GM12873 (cell line): Measurements from ENCODE around the gene UNC5A.

Source experiments
- TF ChIP-seq, protein P1 (sequence below): IDR thresholded peaks from 2 replicates; pipeline ENCODE4 v1.5.1; 2012; ENCODE audit warnings: low read depth, mild to moderate bottlenecking, moderate library complexity, low read length, control low read depth; ENCODE audit not compliant: insufficient read depth; ENCODE audit errors: missing control alignments

UNC5A gene

DNA sequence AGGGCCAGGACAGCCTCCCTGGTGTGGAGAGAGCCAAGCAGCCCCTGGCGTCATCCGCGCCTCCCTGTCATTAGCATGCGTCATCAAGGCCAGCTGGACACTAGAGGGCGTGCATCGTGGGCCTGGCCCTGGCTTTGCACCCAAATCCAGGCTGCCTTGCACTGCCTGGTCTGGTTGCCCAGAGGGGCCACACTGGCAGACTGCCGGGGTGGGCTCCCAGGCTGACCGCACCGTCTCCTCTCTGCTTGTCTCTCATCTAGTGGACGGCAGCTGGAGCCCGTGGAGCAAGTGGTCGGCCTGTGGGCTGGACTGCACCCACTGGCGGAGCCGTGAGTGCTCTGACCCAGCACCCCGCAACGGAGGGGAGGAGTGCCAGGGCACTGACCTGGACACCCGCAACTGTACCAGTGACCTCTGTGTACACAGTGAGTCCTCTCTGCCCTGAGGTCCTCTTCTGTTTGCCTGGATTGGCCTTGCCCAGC, 59.8 kb downstream of the UNC5A start:
- TF ChIP-seq, protein P1, sequence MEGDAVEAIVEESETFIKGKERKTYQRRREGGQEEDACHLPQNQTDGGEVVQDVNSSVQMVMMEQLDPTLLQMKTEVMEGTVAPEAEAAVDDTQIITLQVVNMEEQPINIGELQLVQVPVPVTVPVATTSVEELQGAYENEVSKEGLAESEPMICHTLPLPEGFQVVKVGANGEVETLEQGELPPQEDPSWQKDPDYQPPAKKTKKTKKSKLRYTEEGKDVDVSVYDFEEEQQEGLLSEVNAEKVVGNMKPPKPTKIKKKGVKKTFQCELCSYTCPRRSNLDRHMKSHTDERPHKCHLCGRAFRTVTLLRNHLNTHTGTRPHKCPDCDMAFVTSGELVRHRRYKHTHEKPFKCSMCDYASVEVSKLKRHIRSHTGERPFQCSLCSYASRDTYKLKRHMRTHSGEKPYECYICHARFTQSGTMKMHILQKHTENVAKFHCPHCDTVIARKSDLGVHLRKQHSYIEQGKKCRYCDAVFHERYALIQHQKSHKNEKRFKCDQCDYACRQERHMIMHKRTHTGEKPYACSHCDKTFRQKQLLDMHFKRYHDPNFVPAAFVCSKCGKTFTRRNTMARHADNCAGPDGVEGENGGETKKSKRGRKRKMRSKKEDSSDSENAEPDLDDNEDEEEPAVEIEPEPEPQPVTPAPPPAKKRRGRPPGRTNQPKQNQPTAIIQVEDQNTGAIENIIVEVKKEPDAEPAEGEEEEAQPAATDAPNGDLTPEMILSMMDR, result peak; percentile 18

DNA sequence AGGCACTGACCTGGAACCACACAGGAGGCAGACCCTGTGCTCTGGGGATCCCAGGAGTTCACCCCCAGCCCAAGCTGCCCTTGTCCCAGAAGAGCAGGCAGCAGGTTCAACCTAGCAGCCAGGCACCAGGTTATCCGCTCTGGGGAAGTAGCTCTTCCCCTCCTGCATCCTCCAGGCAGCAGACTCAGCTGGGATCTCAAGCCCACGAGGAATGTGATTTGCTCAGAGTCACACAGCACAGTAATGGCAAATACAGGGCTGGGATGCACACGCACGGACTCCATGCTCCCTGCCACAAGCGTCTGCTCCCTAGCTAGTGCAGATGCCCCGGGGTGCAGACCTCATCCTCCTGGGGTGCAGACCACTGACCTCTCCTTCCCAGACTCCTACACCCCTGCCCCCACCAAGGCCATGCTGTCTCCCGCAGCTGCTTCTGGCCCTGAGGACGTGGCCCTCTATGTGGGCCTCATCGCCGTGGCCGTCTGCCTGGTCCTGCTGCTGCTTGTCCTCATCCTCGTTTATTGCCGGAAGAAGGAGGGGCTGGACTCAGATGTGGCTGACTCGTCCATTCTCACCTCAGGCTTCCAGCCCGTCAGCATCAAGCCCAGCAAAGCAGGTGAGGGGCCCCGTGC, 63.3 kb downstream of the UNC5A start:
- TF ChIP-seq, protein P1, result no peak

DNA sequence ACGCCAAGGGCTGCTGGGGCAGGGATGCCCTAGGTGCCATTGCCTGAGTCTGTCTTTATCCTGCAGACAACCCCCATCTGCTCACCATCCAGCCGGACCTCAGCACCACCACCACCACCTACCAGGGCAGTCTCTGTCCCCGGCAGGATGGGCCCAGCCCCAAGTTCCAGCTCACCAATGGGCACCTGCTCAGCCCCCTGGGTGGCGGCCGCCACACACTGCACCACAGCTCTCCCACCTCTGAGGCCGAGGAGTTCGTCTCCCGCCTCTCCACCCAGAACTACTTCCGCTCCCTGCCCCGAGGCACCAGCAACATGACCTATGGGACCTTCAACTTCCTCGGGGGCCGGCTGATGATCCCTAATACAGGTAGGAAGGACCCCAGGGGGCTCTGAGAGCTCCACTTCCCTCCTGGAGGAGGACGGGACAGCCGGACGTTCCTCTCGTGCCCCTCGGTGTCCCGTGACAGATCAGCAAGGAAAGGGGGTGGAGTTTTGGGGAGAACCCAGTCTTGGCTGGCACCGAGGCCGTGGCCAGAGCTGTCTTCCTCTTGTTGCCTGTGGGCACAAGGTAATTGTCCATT, 63.9 kb downstream of the UNC5A start:
- TF ChIP-seq, protein P1, result no peak

DNA sequence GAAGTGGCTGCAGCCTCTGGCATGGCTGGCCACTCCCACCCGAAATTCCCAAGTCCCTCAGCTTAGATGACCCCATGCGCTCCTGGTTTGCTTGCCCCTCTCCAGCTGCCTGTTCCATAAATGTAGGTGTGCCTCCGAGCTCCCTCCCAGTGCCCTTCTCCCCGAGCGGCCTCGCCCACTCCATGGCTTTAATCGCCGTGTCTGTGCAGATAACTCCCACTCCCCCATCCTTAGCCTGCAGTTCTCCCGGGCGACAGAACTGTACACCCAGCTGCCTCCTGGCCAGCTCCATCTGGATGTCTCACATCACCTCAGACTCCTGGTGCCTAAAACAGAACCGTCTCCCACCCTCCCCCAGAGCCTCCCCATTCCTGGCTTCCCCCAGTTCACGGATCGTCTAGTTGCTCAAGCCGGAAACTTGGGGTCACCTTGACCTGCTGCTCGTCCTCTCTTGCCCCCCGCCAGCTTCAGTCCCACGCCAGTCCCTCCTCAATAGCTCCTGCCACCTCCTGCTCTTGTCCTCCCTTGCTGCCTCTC, 64.7 kb downstream of the UNC5A start:
- TF ChIP-seq, protein P1, result no peak

DNA sequence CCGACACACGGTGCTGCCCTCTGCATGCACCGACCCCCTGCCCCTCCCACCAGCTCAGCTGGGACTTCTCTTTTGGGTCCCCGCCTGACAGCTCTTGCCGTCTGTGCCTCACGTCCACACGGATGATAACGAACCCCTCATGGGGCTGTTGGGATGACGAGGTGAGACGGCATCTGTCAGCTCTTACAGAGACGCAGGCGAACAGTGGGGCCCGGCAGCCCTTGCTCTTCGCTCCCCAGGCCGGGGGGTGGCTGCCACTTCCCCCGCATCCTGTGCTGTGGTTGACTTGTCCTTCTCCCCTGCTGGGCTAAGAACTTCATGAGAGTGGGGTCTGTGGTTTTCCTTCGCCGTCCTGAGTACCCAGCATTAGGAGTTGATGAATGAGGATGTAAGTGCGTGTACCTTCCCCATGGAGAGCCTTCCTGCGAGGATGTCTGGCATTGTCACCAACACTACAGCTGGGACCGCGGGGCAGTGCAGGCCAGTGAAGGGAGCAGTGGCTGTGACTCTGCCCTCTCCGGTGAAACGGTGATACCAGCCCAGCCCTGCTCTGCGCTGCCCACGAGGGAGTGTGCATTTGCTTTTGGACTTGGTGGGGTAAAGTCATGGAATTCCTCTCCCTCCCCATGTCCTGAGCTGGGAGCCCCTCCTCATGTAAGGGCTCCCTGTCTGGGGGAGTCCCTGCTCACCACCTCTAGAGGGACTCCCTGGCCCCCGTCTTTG, 65.6 kb downstream of the UNC5A start:
- TF ChIP-seq, protein P1, result no peak

DNA sequence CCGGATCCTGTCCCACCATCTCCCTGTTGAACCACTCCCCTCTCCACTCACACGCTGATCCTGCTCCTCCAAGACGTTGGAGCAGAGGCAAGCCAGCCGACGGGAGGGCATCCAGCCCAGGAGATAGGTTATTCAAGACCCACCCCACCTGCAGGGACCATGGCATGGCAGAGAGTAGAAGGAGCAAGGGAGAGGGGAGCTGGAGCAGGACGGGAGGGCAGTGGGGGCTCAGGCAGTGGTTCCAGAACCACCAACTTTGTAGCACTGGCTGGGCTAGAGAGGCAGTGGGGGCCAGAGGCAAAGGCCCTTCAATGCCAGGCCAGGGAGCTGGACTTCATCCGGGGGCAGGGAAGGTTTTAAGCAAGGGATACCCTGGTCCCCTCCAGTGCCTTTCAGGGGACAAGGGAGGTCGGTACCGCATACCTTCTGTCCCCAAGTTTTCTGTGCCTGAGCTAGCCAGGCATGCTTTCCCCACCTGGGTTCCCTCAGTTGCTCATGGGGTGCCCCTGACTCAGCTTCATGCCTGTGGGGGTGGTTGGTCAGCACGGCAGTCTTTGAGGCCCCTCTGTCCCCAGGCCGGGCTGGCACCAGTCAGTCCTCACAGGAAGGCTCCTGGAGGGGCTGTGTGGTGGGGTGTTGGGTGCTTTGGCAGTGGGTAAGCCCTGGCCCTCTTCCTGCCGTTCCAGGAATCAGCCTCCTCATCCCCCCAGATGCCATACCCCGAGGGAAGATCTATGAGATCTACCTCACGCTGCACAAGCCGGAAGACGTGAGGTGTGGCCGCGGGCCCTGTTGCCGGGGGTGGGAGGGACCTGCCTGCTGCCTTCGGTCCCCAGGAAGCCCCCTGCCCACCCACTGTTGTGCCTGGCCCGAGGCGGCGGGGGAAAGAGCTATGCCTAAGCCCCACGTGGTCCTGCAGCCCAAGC, 66.4 kb downstream of the UNC5A start:
- TF ChIP-seq, protein P1, result no peak
